ENCODE data around the gene ATP8A2. TPM values are rescaled to one million over a fixed set of nuclear protein-coding genes. Genes with fewer than 3 reads are reported as not detected.

Gene ATP8A2
- total and polyA plus RNA-seq, 4 donors: 0.13 to 0.29 (median 0.24) TPM; not detected in 1

DNA sequence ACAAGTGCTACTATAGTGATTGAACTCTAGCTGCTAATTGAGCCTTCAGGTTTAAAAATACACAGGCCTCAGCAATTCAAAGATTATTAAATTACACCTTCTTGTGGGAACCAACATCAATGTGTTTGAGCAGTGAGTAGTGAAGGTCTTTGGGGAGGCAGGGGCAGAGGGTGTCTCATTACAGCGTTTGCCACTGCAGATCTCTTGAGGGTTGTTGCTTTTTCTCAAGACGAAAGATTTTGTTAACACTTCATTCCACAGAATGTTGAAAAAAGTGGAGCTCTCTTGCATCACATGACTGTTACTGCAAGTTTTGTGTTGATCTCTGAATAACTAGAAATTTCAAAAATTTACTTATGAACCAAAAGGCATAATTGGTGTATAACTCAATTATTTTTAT is 253.6 kb downstream of the ATP8A2 start:
- H3K36me3 ChIP-seq (ENCODE audit: control insufficient read depth in 1 of 2, insufficient read depth in 2 of 2, low read length in 1 of 2): no peaks in the 10 kb centered on the region
- no peak overlapping the region for H3K4me3 ChIP-seq (ENCODE audit: low read length in 2 of 2)
- H3K4me1 ChIP-seq (ENCODE audit: control insufficient read depth in 1 of 2, insufficient read depth in 2 of 2, low read length in 2 of 2): no peaks in the 10 kb centered on the region
- H3K9me3 ChIP-seq (ENCODE audit: control insufficient read depth, low read length): peaks cover 7% of the 10 kb centered on the region
- 27 to 41% methylated on average over 2 of the region's 2 CpGs for WGBS, 2 donors
- no peak for DNase-seq
- intact Hi-C loops (cut with DNase I): no loop called here
- H3K27me3 ChIP-seq (ENCODE audit: control insufficient read depth in 1 of 2, insufficient read depth in 2 of 2, low read length in 1 of 2): no peaks in the 10 kb centered on the region
- H3K27ac ChIP-seq (ENCODE audit: low read depth in 1 of 2, low read length in 2 of 2): no peak overlapping the region
- no peak for ATAC-seq (ENCODE audit: low FRiP score)

GRCh38 chr13:25630329-25630900 is 258.6 kb downstream of the ATP8A2 start:
- intact Hi-C loops (cut with DNase I): no loop called here
- no peaks in the 10 kb centered on the region for H3K4me1 ChIP-seq (ENCODE audit: control insufficient read depth in 1 of 2, insufficient read depth in 2 of 2, low read length in 2 of 2)
- DNase-seq: no peak
- 65 to 74% methylated on average over 7 of the region's 7 CpGs for whole genome bisulfite sequencing, 2 donors
- H3K27ac ChIP-seq (ENCODE audit: low read depth in 1 of 2, low read length in 2 of 2): no peak overlapping the region
- no peak overlapping the region for H3K4me3 ChIP-seq (ENCODE audit: low read length in 2 of 2)
- no peaks in the 10 kb centered on the region for H3K36me3 ChIP-seq (ENCODE audit: control insufficient read depth in 1 of 2, insufficient read depth in 2 of 2, low read length in 1 of 2)
- H3K9me3 ChIP-seq (ENCODE audit: control insufficient read depth, low read length): peaks cover 7% of the 10 kb centered on the region
- no peak for ATAC-seq (ENCODE audit: low FRiP score)
- H3K27me3 ChIP-seq (ENCODE audit: control insufficient read depth in 1 of 2, insufficient read depth in 2 of 2, low read length in 1 of 2): no peaks in the 10 kb centered on the region

GRCh38 chr13:25632166-25632888 is 260.6 kb downstream of the ATP8A2 start:
- H3K4me3 ChIP-seq (ENCODE audit: low read length in 2 of 2): no peak overlapping the region
- no peak overlapping the region for H3K27ac ChIP-seq (ENCODE audit: low read depth in 1 of 2, low read length in 2 of 2)
- H3K27me3 ChIP-seq (ENCODE audit: control insufficient read depth in 1 of 2, insufficient read depth in 2 of 2, low read length in 1 of 2): no peaks in the 10 kb centered on the region
- ATAC-seq (ENCODE audit: low FRiP score) (no peak), DNase-seq (no peak)
- H3K9me3 ChIP-seq (ENCODE audit: control insufficient read depth, low read length): peaks cover 2% of the 10 kb centered on the region
- no peaks in the 10 kb centered on the region for H3K36me3 ChIP-seq (ENCODE audit: control insufficient read depth in 1 of 2, insufficient read depth in 2 of 2, low read length in 1 of 2)
- 73 to 82% methylated on average over 8 of the region's 8 CpGs for WGBS, 2 donors
- no peaks in the 10 kb centered on the region for H3K4me1 ChIP-seq (ENCODE audit: control insufficient read depth in 1 of 2, insufficient read depth in 2 of 2, low read length in 2 of 2)
- intact Hi-C loops (cut with DNase I): no loop called here

DNA sequence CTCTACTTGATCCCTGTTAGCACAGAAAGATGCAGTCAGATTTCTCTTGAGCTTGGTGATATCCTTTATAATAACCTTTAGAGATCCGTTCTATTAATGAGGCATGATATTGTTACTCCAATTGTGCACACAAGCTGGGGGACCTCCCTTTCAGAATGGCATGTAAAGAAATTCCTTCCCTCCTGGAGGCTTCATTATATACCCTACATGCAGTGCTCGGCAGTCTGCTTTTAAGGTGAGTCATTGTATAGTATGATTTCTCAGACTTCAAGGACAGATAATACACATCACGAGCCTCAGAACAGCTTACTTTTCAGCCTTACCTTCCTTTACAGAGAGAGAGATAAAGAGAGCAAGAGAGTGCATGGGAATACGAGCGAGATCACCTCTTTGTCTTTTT is 261.3 kb downstream of the ATP8A2 start:
- intact Hi-C loops (cut with DNase I): no loop called here
- Histone ChIP-seq H3K27ac (ENCODE audit: low read depth in 1 of 2, low read length in 2 of 2) (no peak overlapping the region), H3K4me1 (ENCODE audit: control insufficient read depth in 1 of 2, insufficient read depth in 2 of 2, low read length in 2 of 2) (no peaks in the 10 kb centered on the region), H3K36me3 (ENCODE audit: control insufficient read depth in 1 of 2, insufficient read depth in 2 of 2, low read length in 1 of 2) (no peaks in the 10 kb centered on the region), H3K4me3 (ENCODE audit: low read length in 2 of 2) (no peak overlapping the region), H3K27me3 (ENCODE audit: control insufficient read depth in 1 of 2, insufficient read depth in 2 of 2, low read length in 1 of 2) (no peaks in the 10 kb centered on the region), H3K9me3 (ENCODE audit: control insufficient read depth, low read length) (no peaks in the 10 kb centered on the region)
- ATAC-seq (ENCODE audit: low FRiP score) (no peak), DNase-seq (no peak)
- WGBS, 2 donors: 61 to 65% methylated on average over 5 of the region's 5 CpGs

- Histone ChIP-seq H3K36me3 (ENCODE audit: control insufficient read depth in 1 of 2, insufficient read depth in 2 of 2, low read length in 1 of 2) (no peaks in the 10 kb centered on the region), H3K4me3 (ENCODE audit: low read length in 2 of 2) (no peak overlapping the region), H3K27me3 (ENCODE audit: control insufficient read depth in 1 of 2, insufficient read depth in 2 of 2, low read length in 1 of 2) (no peaks in the 10 kb centered on the region), H3K4me1 (ENCODE audit: control insufficient read depth in 1 of 2, insufficient read depth in 2 of 2, low read length in 2 of 2) (no peaks in the 10 kb centered on the region), H3K27ac (ENCODE audit: low read depth in 1 of 2, low read length in 2 of 2) (no peak overlapping the region), H3K9me3 (ENCODE audit: control insufficient read depth, low read length) (peaks cover 2% of the 10 kb centered on the region)
- 88 to 90% methylated on average over 1 of the region's 1 CpG for WGBS, 2 donors
- DNase-seq: no peak
- no peak for ATAC-seq (ENCODE audit: low FRiP score)
- intact Hi-C loops (cut with DNase I): no loop called here
Observed at GRCh38 chr13:25645681-25646080, 273.9 kb downstream of the ATP8A2 start.

DNA sequence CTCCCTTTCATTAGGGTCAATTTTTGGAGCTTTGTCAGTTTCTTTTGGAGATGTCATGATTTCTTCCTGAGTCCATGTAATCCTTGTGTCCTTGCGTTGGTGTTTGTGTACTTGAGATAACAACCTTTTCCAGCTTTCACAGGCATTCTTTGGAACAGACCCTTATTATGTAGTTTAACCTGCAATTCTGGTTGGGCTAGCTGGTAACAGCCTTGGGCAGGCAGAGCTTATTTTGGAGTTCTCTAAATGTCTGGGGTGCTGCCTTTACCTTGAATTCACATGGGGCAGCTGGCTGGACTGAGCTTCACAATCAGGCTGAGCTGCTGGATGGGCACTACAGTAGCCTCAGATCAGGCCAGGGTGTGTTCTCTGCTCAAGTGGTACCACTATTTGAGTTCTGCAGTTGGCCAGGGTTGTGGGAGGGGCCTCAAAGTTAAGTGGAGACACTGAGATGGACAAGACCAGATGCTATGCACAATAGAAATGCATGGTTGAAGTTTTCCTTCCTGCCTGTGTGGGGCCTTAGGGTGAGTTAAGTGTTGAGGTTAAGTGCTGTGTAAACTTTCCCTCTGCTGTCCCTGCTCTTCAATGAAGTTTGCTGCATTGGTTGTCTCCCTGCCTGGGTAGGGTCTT is 277.3 kb downstream of the ATP8A2 start:
- Histone ChIP-seq H3K9me3 (ENCODE audit: control insufficient read depth, low read length) (peaks cover 2% of the 10 kb centered on the region), H3K27ac (ENCODE audit: low read depth in 1 of 2, low read length in 2 of 2) (no peak overlapping the region), H3K27me3 (ENCODE audit: control insufficient read depth in 1 of 2, insufficient read depth in 2 of 2, low read length in 1 of 2) (no peaks in the 10 kb centered on the region), H3K36me3 (ENCODE audit: control insufficient read depth in 1 of 2, insufficient read depth in 2 of 2, low read length in 1 of 2) (no peaks in the 10 kb centered on the region), H3K4me1 (ENCODE audit: control insufficient read depth in 1 of 2, insufficient read depth in 2 of 2, low read length in 2 of 2) (no peaks in the 10 kb centered on the region), H3K4me3 (ENCODE audit: low read length in 2 of 2) (no peak overlapping the region)
- 32 to 92% methylated on average over 1 of the region's 1 CpG for WGBS, 2 donors
- ATAC-seq (ENCODE audit: low FRiP score) (no peak), DNase-seq (no peak)
- intact Hi-C loops (cut with DNase I): no loop called here

- H3K27ac ChIP-seq (ENCODE audit: low read depth in 1 of 2, low read length in 2 of 2): no peak overlapping the region
- no peak for DNase-seq
- H3K9me3 ChIP-seq (ENCODE audit: control insufficient read depth, low read length): peaks cover 2% of the 10 kb centered on the region
- no peaks in the 10 kb centered on the region for H3K36me3 ChIP-seq (ENCODE audit: control insufficient read depth in 1 of 2, insufficient read depth in 2 of 2, low read length in 1 of 2)
- no peak overlapping the region for H3K4me3 ChIP-seq (ENCODE audit: low read length in 2 of 2)
- no peak for ATAC-seq (ENCODE audit: low FRiP score)
- intact Hi-C loops (cut with DNase I): no loop called here
- no peaks in the 10 kb centered on the region for H3K4me1 ChIP-seq (ENCODE audit: control insufficient read depth in 1 of 2, insufficient read depth in 2 of 2, low read length in 2 of 2)
- 39 to 56% methylated on average over 2 of the region's 2 CpGs for WGBS, 2 donors
- no peaks in the 10 kb centered on the region for H3K27me3 ChIP-seq (ENCODE audit: control insufficient read depth in 1 of 2, insufficient read depth in 2 of 2, low read length in 1 of 2)
Observed at GRCh38 chr13:25652764-25653163, 281.0 kb downstream of the ATP8A2 start.

GRCh38 chr13:25654322-25654721 is 282.5 kb downstream of the ATP8A2 start:
- Histone ChIP-seq H3K27ac (ENCODE audit: low read depth in 1 of 2, low read length in 2 of 2) (no peak overlapping the region), H3K4me3 (ENCODE audit: low read length in 2 of 2) (no peak overlapping the region), H3K27me3 (ENCODE audit: control insufficient read depth in 1 of 2, insufficient read depth in 2 of 2, low read length in 1 of 2) (no peaks in the 10 kb centered on the region), H3K9me3 (ENCODE audit: control insufficient read depth, low read length) (no peaks in the 10 kb centered on the region), H3K4me1 (ENCODE audit: control insufficient read depth in 1 of 2, insufficient read depth in 2 of 2, low read length in 2 of 2) (no peaks in the 10 kb centered on the region), H3K36me3 (ENCODE audit: control insufficient read depth in 1 of 2, insufficient read depth in 2 of 2, low read length in 1 of 2) (no peaks in the 10 kb centered on the region)
- DNase-seq (no peak), ATAC-seq (ENCODE audit: low FRiP score) (no peak)
- intact Hi-C loops (cut with DNase I): no loop called here
- WGBS, 2 donors: 87 to 90% methylated on average over 4 of the region's 4 CpGs

DNA sequence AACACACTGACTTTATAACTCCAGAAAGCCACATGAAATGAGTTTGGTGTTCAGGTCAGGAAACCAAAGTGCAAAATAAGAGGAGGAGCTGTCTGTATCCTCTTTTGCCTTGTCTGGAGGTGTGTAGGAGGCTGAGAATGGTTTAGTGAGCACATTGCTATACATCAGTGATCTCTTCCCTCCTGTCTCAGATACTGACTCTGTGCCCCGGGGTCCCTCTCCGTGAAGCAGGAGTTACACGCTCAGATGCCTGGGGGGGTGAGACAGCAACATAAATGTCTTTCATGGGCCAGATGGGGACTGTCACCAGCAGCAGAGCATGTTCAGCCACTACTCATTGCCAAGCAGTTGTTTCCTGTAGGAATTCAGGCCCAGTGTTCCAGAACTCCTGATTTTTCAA is 285.4 kb downstream of the ATP8A2 start:
- H3K36me3 ChIP-seq (ENCODE audit: control insufficient read depth in 1 of 2, insufficient read depth in 2 of 2, low read length in 1 of 2): no peaks in the 10 kb centered on the region
- DNase-seq (no peak), ATAC-seq (ENCODE audit: low FRiP score) (no peak)
- H3K27me3 ChIP-seq (ENCODE audit: control insufficient read depth in 1 of 2, insufficient read depth in 2 of 2, low read length in 1 of 2): no peaks in the 10 kb centered on the region
- 66 to 92% methylated on average over 3 of the region's 3 CpGs for WGBS, 2 donors
- no peaks in the 10 kb centered on the region for H3K4me1 ChIP-seq (ENCODE audit: control insufficient read depth in 1 of 2, insufficient read depth in 2 of 2, low read length in 2 of 2)
- no peaks in the 10 kb centered on the region for H3K9me3 ChIP-seq (ENCODE audit: control insufficient read depth, low read length)
- no peak overlapping the region for H3K4me3 ChIP-seq (ENCODE audit: low read length in 2 of 2)
- intact Hi-C loops (cut with DNase I): no loop called here
- H3K27ac ChIP-seq (ENCODE audit: low read depth in 1 of 2, low read length in 2 of 2): no peak overlapping the region
